ENCODE data around the gene OCIAD1.

- TF ChIP-seq, protein P1, sequence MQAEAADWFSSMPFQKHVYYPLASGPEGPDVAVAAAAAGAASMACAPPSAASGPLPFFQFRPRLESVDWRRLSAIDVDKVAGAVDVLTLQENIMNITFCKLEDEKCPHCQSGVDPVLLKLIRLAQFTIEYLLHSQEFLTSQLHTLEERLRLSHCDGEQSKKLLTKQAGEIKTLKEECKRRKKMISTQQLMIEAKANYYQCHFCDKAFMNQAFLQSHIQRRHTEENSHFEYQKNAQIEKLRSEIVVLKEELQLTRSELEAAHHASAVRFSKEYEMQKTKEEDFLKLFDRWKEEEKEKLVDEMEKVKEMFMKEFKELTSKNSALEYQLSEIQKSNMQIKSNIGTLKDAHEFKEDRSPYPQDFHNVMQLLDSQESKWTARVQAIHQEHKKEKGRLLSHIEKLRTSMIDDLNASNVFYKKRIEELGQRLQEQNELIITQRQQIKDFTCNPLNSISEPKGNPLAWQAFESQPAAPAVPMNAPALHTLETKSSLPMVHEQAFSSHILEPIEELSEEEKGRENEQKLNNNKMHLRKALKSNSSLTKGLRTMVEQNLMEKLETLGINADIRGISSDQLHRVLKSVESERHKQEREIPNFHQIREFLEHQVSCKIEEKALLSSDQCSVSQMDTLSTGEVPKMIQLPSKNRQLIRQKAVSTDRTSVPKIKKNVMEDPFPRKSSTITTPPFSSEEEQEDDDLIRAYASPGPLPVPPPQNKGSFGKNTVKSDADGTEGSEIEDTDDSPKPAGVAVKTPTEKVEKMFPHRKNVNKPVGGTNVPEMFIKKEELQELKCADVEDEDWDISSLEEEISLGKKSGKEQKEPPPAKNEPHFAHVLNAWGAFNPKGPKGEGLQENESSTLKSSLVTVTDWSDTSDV (CRISPR knock-in tag; IDR thresholded peaks at IDR 0.05) = no peak
- TF ChIP-seq, protein P2, sequence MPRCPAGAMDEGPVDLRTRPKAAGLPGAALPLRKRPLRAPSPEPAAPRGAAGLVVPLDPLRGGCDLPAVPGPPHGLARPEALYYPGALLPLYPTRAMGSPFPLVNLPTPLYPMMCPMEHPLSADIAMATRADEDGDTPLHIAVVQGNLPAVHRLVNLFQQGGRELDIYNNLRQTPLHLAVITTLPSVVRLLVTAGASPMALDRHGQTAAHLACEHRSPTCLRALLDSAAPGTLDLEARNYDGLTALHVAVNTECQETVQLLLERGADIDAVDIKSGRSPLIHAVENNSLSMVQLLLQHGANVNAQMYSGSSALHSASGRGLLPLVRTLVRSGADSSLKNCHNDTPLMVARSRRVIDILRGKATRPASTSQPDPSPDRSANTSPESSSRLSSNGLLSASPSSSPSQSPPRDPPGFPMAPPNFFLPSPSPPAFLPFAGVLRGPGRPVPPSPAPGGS (CRISPR knock-in tag; IDR thresholded peaks at IDR 0.05) = no peak
- TF ChIP-seq IKZF5 (CRISPR knock-in tag; IDR thresholded peaks at IDR 0.05) (no peak), JUN (CRISPR knock-in tag; IDR thresholded peaks at IDR 0.05) (no peak), MAX (IDR thresholded peaks at IDR 0.05) (no peak), YY1 (IDR thresholded peaks at IDR 0.05; ENCODE audit: insufficient read depth, insufficient replicate concordance, low read depth, low read length) (no peak), MZF1 (CRISPR knock-in tag; IDR thresholded peaks at IDR 0.05; ENCODE audit: borderline replicate concordance) (no peak), TOE1 (CRISPR knock-in tag; IDR thresholded peaks at IDR 0.05) (no peak), RNF2 (conservative IDR thresholded peaks at IDR 0.05; ENCODE audit: low read depth) (no peak), MXI1 (IDR thresholded peaks at IDR 0.05; ENCODE audit: borderline replicate concordance, low read depth, low read length) (no peak), TFDP1 (CRISPR knock-in tag; IDR thresholded peaks at IDR 0.05; ENCODE audit: borderline replicate concordance) (no peak)
- TF ChIP-seq, protein P3, sequence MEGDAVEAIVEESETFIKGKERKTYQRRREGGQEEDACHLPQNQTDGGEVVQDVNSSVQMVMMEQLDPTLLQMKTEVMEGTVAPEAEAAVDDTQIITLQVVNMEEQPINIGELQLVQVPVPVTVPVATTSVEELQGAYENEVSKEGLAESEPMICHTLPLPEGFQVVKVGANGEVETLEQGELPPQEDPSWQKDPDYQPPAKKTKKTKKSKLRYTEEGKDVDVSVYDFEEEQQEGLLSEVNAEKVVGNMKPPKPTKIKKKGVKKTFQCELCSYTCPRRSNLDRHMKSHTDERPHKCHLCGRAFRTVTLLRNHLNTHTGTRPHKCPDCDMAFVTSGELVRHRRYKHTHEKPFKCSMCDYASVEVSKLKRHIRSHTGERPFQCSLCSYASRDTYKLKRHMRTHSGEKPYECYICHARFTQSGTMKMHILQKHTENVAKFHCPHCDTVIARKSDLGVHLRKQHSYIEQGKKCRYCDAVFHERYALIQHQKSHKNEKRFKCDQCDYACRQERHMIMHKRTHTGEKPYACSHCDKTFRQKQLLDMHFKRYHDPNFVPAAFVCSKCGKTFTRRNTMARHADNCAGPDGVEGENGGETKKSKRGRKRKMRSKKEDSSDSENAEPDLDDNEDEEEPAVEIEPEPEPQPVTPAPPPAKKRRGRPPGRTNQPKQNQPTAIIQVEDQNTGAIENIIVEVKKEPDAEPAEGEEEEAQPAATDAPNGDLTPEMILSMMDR (CRISPR knock-in tag; IDR thresholded peaks at IDR 0.05) = no peak
- TF ChIP-seq, protein P4, sequence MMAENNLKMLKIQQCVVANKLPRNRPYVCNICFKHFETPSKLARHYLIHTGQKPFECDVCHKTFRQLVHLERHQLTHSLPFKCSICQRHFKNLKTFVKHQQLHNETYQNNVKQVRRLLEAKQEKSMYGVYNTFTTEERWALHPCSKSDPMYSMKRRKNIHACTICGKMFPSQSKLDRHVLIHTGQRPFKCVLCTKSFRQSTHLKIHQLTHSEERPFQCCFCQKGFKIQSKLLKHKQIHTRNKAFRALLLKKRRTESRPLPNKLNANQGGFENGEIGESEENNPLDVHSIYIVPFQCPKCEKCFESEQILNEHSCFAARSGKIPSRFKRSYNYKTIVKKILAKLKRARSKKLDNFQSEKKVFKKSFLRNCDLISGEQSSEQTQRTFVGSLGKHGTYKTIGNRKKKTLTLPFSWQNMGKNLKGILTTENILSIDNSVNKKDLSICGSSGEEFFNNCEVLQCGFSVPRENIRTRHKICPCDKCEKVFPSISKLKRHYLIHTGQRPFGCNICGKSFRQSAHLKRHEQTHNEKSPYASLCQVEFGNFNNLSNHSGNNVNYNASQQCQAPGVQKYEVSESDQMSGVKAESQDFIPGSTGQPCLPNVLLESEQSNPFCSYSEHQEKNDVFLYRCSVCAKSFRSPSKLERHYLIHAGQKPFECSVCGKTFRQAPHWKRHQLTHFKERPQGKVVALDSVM (CRISPR knock-in tag; IDR thresholded peaks at IDR 0.05) = no peak
Measured at GRCh38 chr4:48815483-48815882, 15.4 kb upstream of the OCIAD1 start.
